Keratinocyte (primary cell): ENCODE results near the gene NCK2. TPM values are rescaled to one million over a fixed set of nuclear protein-coding genes. Genes with fewer than 3 reads are reported as not detected.

ENCODE experiments used
- DNase-seq: peaks from one replicate; pipeline ENCODE4 v3.0.0-alpha.2; 2011; ENCODE audit warnings: low read depth, missing footprints, low spot score
- FAIRE-seq: peaks from 2 replicates; lab custom pipeline; 2011; peaks lifted over from hg19 to GRCh38; lab: Jason Lieb, UNC
- H2AFZ ChIP-seq: 2 replicates; pipeline ENCODE4 v1.6.0; 2012; ENCODE audit warnings: low read length, control low read depth, inconsistent platforms; ENCODE audit not compliant: control insufficient read depth
- H3K27ac ChIP-seq: 2 replicates; pipeline ENCODE4 v1.5.1; 2011; ENCODE audit warnings: low read length; ENCODE audit not compliant: control insufficient read depth, insufficient read depth
- H3K27me3 ChIP-seq: 3 replicates; pipeline ENCODE4 v1.6.0; 2011; ENCODE audit warnings: low read length; ENCODE audit not compliant: control insufficient read depth, insufficient read depth; ENCODE audit errors: extremely low read depth
- H3K36me3 ChIP-seq, 2 experiments: 2 replicates in 1 of 2; 3 replicates in 1 of 2; pipeline ENCODE4 v1.5.1; 2011; ENCODE audit warnings: low read length in 2 of 2, mild to moderate bottlenecking in 1 of 2; ENCODE audit not compliant: control insufficient read depth in 2 of 2, insufficient read depth in 2 of 2; ENCODE audit errors: extremely low read depth in 1 of 2
- H3K4me1 ChIP-seq: 3 replicates; pipeline ENCODE4 v1.5.1; 2011; ENCODE audit warnings: low read length; ENCODE audit not compliant: control insufficient read depth, insufficient read depth; ENCODE audit errors: extremely low read depth
- H3K4me2 ChIP-seq: 3 replicates; pipeline ENCODE4 v1.6.0; 2011; ENCODE audit warnings: low read depth, low read length; ENCODE audit not compliant: control insufficient read depth, insufficient read depth; ENCODE audit errors: extremely low read depth
- H3K4me3 ChIP-seq, 3 experiments: fragments of 200-600 bp in 1 of 3; sonication (generic) in 1 of 3; 2 replicates in 2 of 3; 3 replicates in 1 of 3; pipeline ENCODE4 v1.5.1; 2011 to 2016; ENCODE audit warnings: low read length in 3 of 3, mild to moderate bottlenecking in 3 of 3, control low read depth in 2 of 3, inconsistent platforms in 1 of 3, low read depth in 1 of 3, mixed read lengths in 1 of 3, mixed run types in 1 of 3, moderate library complexity in 1 of 3; ENCODE audit not compliant: control insufficient read depth in 2 of 3, insufficient read depth in 2 of 3; ENCODE audit errors: extremely low read depth in 1 of 3
- H3K79me2 ChIP-seq: 2 replicates; pipeline ENCODE4 v1.6.0; 2012; ENCODE audit warnings: low read length; ENCODE audit not compliant: control insufficient read depth, insufficient read depth
- H3K9ac ChIP-seq: 3 replicates; pipeline ENCODE4 v1.6.0; 2011; ENCODE audit warnings: low read length; ENCODE audit not compliant: control insufficient read depth, insufficient read depth; ENCODE audit errors: extremely low read depth
- H3K9me1 ChIP-seq: 3 replicates; pipeline ENCODE4 v1.6.0; 2011; ENCODE audit warnings: low read length; ENCODE audit not compliant: control insufficient read depth, insufficient read depth; ENCODE audit errors: extremely low read depth
- H3K9me3 ChIP-seq: 2 replicates; pipeline ENCODE4 v1.5.1; 2012; ENCODE audit warnings: low read depth, low read length; ENCODE audit not compliant: control insufficient read depth
- H4K20me1 ChIP-seq: 3 replicates; pipeline ENCODE4 v1.6.0; 2011; ENCODE audit warnings: low read length; ENCODE audit not compliant: control insufficient read depth, insufficient read depth; ENCODE audit errors: extremely low read depth
- EZH2 ChIP-seq: IDR thresholded peaks from one replicate; pipeline ENCODE4 v1.6.1; 2012; ENCODE audit warnings: inconsistent platforms, mild to moderate bottlenecking, low read length, moderate library complexity
- dilution Hi-C: fragments of 300-500 bp; cut with MboI; formaldehyde crosslinking; loops from one replicate; pipeline ENCODE4 v1.7.0; 2020; ENCODE audit warnings: low sequenced_read_pairs; ENCODE audit not compliant: extremely low pct_ligation_motif_present
- polyA plus RNA-seq, 5 experiments: library from polyadenylated mRNA; depleted of rRNA in 3 of 5; stranded (reverse) in 3 of 5; stranded (forward) in 1 of 5; unstranded in 1 of 5; fragments of >200 nt; gene quantifications; 1 replicate in 1 of 5; 2 replicates in 3 of 5; 3 replicates in 1 of 5; pipeline versions ENCODE4 v1.2.1 to v1.2.3, GENCODE V29; 2011 to 2012; ENCODE audit warnings: missing spikeins in 2 of 5, low read depth in 1 of 5, low replicate concordance in 1 of 5
- TF ChIP-seq, protein P1 (sequence below), 3 experiments: IDR thresholded peaks in 1 of 3; conservative IDR thresholded peaks in 1 of 3; optimal IDR thresholded peaks in 1 of 3; 2 replicates in 2 of 3; 3 replicates in 1 of 3; pipeline versions ENCODE3 to v1.5.1; 2011; ENCODE audit warnings: low read length in 3 of 3, mild to moderate bottlenecking in 3 of 3, moderate library complexity in 2 of 3, control low read depth in 1 of 3, inconsistent platforms in 1 of 3; ENCODE audit not compliant: insufficient read depth in 2 of 3; ENCODE audit errors: extremely low read depth in 1 of 3

NCK2 gene
- polyA plus RNA-seq, 1 donor (not counting 4 experiments of a cell fraction or from before 2014, with no cell fraction given): 31.4 TPM

- DNase-seq (no peak), FAIRE-seq (no peak)
- no peaks in the 10 kb centered on the region for H3K4me1 ChIP-seq
- no peak overlapping the region for H3K4me3 ChIP-seq
- dilution Hi-C loops: no loop called here
- peaks cover 2% of the 10 kb centered on the region for H3K9me1 ChIP-seq
- TF ChIP-seq EZH2: no peak
- TF ChIP-seq, protein P1, sequence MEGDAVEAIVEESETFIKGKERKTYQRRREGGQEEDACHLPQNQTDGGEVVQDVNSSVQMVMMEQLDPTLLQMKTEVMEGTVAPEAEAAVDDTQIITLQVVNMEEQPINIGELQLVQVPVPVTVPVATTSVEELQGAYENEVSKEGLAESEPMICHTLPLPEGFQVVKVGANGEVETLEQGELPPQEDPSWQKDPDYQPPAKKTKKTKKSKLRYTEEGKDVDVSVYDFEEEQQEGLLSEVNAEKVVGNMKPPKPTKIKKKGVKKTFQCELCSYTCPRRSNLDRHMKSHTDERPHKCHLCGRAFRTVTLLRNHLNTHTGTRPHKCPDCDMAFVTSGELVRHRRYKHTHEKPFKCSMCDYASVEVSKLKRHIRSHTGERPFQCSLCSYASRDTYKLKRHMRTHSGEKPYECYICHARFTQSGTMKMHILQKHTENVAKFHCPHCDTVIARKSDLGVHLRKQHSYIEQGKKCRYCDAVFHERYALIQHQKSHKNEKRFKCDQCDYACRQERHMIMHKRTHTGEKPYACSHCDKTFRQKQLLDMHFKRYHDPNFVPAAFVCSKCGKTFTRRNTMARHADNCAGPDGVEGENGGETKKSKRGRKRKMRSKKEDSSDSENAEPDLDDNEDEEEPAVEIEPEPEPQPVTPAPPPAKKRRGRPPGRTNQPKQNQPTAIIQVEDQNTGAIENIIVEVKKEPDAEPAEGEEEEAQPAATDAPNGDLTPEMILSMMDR (optimal IDR thresholded peaks at IDR 0.05 in 1 of 3, IDR thresholded peaks at IDR 0.05 in 1 of 3, conservative IDR thresholded peaks at IDR 0.05 in 1 of 3; ENCODE audit: extremely low read depth in 1 of 3, insufficient read depth in 2 of 3, low read length in 3 of 3): no peak
- no peaks in the 10 kb centered on the region for H3K9me3 ChIP-seq
- H3K27me3 ChIP-seq: no peaks in the 10 kb centered on the region
- H2AFZ ChIP-seq: no peak overlapping the region
- peaks cover 4% of the 10 kb centered on the region for H4K20me1 ChIP-seq
- no peak overlapping the region for H3K9ac ChIP-seq
- H3K27ac ChIP-seq: no peak overlapping the region
- peaks cover 61% of the 10 kb centered on the region for H3K79me2 ChIP-seq
- H3K4me2 ChIP-seq: no peak overlapping the region
- H3K36me3 ChIP-seq: peaks cover 0 to 6% of the 10 kb centered on the region in 2 experiments
Observed at GRCh38 chr2:105821428-105822125, 76.9 kb downstream of the NCK2 start.

DNA sequence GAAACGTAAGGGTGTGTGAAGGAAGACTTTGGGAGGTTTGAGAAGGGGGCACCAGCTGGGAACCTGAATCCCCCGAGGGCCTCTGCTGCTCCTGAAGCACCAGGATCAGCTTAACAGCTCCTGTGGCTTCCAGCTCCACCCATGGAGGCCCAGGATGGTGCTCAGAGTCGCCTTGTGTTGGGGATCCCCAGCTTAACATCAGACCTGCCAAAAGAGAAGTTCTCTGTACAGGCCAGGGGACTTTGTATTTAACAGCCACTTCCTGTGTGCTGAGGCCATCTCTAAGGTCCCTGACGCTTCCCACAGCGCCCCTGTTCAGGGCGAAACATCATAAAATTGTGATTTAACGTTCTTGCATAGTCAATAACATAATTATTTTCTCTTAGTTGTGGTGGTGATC lies 77.5 kb downstream of the NCK2 start:
- Histone ChIP-seq H3K27ac (no peak overlapping the region), H3K79me2 (peaks cover 61% of the 10 kb centered on the region), H3K4me3 (no peak overlapping the region), H3K36me3 (peaks cover 0 to 6% of the 10 kb centered on the region in 2 experiments), H3K4me2 (no peak overlapping the region), H3K4me1 (peaks cover 2% of the 10 kb centered on the region), H2AFZ (no peak overlapping the region), H4K20me1 (peaks cover 4% of the 10 kb centered on the region), H3K9ac (no peak overlapping the region), H3K27me3 (no peaks in the 10 kb centered on the region), H3K9me1 (peaks cover 2% of the 10 kb centered on the region), H3K9me3 (no peaks in the 10 kb centered on the region)
- FAIRE-seq (no peak), DNase-seq (no peak)
- dilution Hi-C loops: no loop called here
- no peak for TF ChIP-seq EZH2
- TF ChIP-seq, protein P1 (optimal IDR thresholded peaks at IDR 0.05 in 1 of 3, IDR thresholded peaks at IDR 0.05 in 1 of 3, conservative IDR thresholded peaks at IDR 0.05 in 1 of 3; ENCODE audit: extremely low read depth in 1 of 3, insufficient read depth in 2 of 3, low read length in 3 of 3): no peak
